Astrocyte of the spinal cord (primary cell): ENCODE measurements around the gene NELFB.

Source experiments
- DNase-seq: peaks from one replicate; pipeline ENCODE4 v3.0.0; 2011; ENCODE audit warnings: low read depth, low spot score
- H3K4me3 ChIP-seq: 2 replicates; pipeline ENCODE4 v1.5.1; 2011; ENCODE audit warnings: low read depth, mild to moderate bottlenecking, low read length, moderate library complexity
- in situ Hi-C: cut with HindIII; loops from 2 replicates; pipeline ENCODE4 v1.10.0; 2017; ENCODE audit warnings: low sequenced_read_pairs
- TF ChIP-seq, protein P1 (sequence below): IDR thresholded peaks from 2 replicates; pipeline ENCODE4 v1.5.1; 2012; ENCODE audit warnings: low read depth, mild to moderate bottlenecking, low read length, inconsistent platforms

Gene NELFB

DNA sequence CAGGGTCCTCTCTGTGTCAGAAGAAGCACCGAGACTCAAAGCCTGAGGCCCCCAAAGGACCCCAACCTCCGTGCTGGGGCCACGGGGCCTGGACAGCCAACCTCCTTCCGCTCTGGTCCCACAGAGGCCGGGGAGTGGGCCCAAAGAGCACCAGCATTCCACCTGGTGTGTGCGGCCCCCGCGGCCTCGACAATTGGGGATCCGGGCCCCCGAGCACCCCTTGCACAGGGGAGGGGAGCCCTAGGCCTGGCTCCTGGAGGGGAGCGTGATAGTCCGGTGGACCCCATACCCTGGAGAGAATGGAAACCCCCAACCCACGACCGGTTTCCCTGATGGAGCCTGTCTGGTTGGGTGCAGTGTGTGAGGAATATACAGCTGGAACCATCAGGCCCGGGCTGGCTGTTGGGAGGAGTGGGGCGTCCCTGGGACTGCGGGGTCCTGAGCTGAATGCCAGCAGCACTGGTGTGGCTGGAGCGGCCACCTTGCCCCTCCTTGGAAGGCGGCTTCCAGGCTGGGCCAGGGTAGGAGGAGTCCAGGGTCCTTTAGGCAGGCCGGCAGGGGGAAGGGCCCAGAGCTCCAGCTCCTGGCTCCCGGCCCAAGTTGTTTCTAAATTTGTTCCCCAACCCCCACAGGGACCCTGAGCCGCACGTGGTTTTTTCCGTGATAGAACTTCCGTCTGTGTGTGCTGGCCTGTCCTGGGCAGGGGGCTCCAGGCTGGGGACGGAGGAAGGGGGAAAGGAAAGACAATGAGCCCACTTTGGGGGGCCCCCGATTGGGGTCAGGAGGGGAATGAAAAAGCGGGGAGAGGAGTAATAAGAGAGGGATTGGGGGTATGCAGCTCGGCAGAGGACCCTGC is 21.6 kb downstream of the NELFB start:
- H3K4me3 ChIP-seq: peak overlapping the region; percentile 65
- in situ Hi-C loops: no loop called here
- TF ChIP-seq, protein P1, sequence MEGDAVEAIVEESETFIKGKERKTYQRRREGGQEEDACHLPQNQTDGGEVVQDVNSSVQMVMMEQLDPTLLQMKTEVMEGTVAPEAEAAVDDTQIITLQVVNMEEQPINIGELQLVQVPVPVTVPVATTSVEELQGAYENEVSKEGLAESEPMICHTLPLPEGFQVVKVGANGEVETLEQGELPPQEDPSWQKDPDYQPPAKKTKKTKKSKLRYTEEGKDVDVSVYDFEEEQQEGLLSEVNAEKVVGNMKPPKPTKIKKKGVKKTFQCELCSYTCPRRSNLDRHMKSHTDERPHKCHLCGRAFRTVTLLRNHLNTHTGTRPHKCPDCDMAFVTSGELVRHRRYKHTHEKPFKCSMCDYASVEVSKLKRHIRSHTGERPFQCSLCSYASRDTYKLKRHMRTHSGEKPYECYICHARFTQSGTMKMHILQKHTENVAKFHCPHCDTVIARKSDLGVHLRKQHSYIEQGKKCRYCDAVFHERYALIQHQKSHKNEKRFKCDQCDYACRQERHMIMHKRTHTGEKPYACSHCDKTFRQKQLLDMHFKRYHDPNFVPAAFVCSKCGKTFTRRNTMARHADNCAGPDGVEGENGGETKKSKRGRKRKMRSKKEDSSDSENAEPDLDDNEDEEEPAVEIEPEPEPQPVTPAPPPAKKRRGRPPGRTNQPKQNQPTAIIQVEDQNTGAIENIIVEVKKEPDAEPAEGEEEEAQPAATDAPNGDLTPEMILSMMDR: no peak
- peak; percentile 53 for DNase-seq

DNA sequence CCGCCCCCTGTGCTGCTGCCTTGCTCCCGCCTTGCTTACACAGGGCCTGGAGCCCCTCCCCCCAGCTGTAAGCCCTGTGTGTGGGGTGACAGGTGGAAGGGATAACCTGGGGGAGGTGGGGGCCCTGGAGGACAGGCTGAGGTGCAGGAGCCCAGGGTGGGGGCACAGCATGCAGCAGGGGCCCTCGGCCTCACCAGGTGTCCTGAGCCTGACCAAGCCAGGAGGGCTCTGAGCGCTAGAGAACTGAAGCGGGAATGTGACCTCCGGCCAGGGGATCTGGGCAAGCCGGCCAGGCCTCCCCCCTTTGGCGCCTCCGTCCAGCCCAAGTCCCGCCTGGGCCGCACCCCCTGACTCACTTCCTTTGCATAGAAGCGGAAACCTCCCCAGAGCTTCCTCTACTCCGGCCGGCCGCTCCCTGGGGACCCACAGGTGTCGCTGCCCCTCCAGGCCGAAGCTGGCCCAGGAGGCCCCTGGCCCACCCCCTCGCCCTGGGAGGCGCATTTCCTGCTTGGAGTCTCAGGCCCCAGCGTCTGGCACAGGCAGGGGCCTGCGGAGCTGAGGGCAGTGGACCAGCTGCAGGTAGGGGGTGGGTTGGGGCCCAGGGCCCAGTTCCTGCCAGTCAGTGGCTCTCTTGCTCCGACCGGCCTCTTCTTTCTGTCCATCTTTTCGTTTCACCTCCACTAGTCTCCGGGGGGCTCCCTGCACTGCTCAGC is 22.4 kb downstream of the NELFB start, which contains the start of gene TOR4A:
Gene TOR4A, plus strand, starts transcription at position 398 of the 713 bp plus-strand sequence. CDS start 964 bp downstream, outside the sequence.
- in situ Hi-C loops: no loop called here
- peak within 1 kb of the TSS; percentile 65 for H3K4me3 ChIP-seq
- DNase-seq: peak; percentile 89
- TF ChIP-seq, protein P1: peak; percentile 49

DNA sequence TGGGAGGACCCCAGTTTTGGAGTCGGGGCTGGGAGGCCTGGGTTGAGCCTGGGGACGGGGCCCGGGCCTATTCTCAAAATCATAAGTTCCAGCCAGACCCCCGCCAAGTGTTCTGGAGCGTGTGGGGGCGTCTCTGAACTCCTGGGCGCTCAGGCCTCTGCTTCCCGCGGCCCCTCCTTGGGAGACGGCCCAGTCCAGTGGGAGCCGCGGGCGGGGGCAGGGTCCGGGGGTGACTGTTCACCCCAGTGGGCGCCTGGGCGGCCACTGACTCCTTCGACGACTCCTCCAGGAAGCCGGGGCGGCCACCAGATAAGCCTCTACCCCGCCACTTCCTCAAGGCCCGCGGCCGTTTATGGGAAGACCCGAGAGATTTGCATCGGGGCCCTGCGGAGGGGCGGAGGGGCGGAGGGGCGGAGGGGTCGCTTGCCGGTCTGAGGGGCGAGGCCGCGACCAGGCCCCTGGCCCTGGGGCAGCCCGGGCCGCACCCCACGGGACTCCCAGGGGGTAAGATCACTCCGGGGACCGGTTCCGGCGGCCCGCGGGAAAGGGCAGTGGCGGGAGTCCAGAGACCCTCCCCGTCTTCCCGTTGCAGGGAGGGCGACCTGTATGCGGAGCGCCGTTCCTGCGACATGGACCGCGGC is 23.1 kb downstream of the NELFB start:
- TF ChIP-seq, protein P1: no peak
- in situ Hi-C loops: no loop called here
- no peak for DNase-seq
- peak overlapping the region; percentile 65 for H3K4me3 ChIP-seq

DNA sequence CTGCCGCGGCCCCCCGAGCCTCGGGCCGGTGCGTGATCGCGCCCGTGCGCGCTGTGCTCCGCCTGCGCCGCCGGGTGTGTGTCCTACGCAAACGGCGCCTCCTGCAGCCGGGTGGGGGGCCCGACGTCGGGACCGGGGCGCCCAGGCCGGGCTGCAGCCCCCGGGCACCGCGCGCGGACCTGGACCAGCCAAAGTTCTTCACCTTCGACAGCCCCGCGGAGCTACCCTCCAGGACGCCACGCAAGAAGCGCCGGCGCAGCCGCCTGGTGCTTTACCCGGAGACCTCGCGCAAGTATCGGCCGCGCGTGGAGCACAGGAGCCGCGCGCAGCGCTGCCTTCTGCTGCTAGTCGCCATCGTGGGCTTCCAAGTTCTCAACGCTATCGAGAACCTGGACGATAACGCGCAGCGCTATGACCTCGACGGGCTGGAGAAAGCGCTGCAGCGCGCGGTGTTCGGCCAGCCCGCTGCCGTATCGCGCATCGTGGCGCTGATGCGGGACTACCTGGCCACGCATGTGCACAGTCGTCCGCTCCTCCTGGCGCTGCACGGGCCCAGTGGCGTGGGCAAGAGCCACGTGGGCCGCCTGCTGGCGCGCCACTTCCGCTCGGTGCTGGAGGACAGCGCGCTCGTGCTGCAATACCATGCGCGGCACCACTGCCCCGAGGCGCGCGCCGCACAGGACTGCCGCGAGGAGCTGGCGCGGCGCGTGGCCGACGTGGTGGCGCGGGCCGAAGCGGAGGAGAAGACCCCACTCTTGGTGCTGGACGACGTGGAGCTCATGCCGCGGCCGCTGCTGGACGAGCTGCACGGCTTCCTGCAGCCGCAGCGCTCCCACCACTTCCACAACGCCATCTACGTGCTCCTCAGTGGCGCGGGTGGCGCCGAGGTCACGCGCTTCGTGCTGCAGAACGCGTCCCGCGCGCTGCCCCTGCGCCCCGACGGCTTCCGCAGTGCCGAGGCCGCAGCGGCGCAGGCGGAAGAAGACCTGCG is 23.9 kb downstream of the NELFB start:
- TF ChIP-seq, protein P1: no peak
- in situ Hi-C loops: no loop called here
- DNase-seq: no peak

DNA sequence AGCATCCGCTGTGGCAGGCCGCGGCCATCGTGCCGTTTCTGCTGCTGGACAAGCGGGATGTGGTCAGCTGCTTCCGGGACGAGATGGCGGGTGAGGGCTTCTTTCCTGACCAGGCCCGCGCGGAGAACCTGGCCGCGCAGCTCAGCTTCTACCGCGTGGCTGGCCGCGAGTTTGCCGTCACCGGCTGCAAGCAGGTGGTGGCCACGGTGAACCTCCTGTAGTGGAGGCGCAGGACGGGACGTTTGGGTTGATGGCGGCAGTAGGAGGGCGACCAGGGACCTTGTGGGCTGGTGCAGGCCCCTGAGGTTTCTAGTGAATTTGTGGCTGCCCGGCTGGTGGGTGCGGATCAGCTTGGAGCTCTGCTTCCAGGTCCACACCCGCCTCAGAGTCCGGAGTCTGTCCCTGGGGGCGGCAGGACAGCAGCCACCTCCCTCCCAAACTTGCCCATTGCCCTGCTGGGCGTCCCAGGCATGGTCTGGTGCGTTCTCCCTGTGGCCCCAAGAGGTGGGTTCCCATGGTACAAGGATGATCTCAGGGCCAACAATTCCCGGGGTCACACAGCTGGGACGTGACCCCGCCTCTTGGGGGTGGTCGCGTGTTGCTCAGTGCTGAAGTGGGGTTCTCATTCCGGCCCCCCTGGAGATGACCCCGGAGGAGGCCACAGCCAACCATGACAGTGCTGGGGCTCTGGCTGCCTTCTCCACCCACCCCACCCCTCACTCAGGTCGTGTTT is 24.8 kb downstream of the NELFB start:
- in situ Hi-C loops: no loop called here

More for the DNA sequence above, 23.9 kb downstream of the NELFB start:
- peak overlapping the region; percentile 65 for H3K4me3 ChIP-seq

More for the DNA sequence above, 24.8 kb downstream of the NELFB start:
- TF ChIP-seq, protein P1: no peak
- no peak overlapping the region for H3K4me3 ChIP-seq
- DNase-seq: no peak
